Ishikawa (cell line): ENCODE measurements around the gene MAP3K5.

Experiments
- CEBPB ChIP-seq: IDR thresholded peaks from 2 replicates; pipeline ENCODE4 v1.6.1; 2012
- CREB1 ChIP-seq: IDR thresholded peaks from 2 replicates; pipeline ENCODE4 v1.6.1; 2012; ENCODE audit warnings: low read depth
- EGR1 ChIP-seq: IDR thresholded peaks from 2 replicates; pipeline ENCODE4 v1.6.1; 2012
- EP300 ChIP-seq: IDR thresholded peaks from 2 replicates; pipeline ENCODE4 v1.6.1; 2012; ENCODE audit warnings: borderline replicate concordance
- FOXM1 ChIP-seq: IDR thresholded peaks from 2 replicates; pipeline ENCODE4 v1.6.1; 2012; ENCODE audit warnings: low read depth, borderline replicate concordance
- MAX ChIP-seq: IDR thresholded peaks from 2 replicates; pipeline ENCODE4 v1.6.1; 2012
- NFIC ChIP-seq: IDR thresholded peaks from 2 replicates; pipeline ENCODE4 v1.6.1; 2012
- RAD21 ChIP-seq: IDR thresholded peaks from 2 replicates; pipeline ENCODE4 v1.6.1; 2012; ENCODE audit warnings: low read depth
- REST ChIP-seq: IDR thresholded peaks from 2 replicates; pipeline ENCODE4 v1.6.1; 2012; ENCODE audit warnings: low read depth, mild to moderate bottlenecking
- TAF1 ChIP-seq: IDR thresholded peaks from 2 replicates; pipeline ENCODE4 v1.6.1; 2012; ENCODE audit warnings: low read depth, mild to moderate bottlenecking
- TCF12 ChIP-seq: IDR thresholded peaks from 2 replicates; pipeline ENCODE4 v1.6.1; 2012; ENCODE audit warnings: low read depth
- TEAD4 ChIP-seq: IDR thresholded peaks from 2 replicates; pipeline ENCODE4 v1.6.1; 2012
- YY1 ChIP-seq: IDR thresholded peaks from 2 replicates; pipeline ENCODE4 v1.6.1; 2012; ENCODE audit warnings: low read depth
- ZBTB7A ChIP-seq: IDR thresholded peaks from 2 replicates; pipeline ENCODE4 v1.6.1; 2012; ENCODE audit warnings: low read depth
- TF ChIP-seq, protein P1 (sequence below): IDR thresholded peaks from 2 replicates; pipeline ENCODE4 v1.6.1; 2012

The MAP3K5 gene

DNA sequence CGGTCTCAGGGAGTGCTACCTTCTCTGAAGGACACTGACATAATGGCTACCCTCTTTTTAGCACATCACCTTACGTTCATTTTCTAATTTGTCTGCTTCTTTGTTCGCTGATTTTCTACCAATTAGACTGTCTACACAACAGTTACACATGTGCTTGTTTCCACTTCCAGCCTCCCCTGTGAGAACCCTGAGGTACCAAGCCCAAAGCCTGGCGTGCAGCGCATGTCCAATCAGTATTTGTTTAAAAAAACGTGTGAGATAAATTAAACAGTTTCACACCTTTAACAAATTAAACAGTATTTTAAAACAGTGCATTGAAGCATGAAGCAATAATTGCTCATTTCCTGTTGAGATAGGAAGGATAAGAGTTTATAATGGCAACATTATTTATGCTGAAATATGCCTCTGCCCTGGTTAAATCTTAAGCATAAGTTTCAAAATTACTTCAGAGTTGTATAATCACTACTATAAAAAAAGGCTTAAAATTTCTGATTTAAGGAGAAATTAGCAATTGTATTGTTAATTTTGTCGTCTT, 88.9 kb downstream of the MAP3K5 start:
- TF ChIP-seq NFIC: no peak
- TF ChIP-seq FOXM1: no peak
- TF ChIP-seq MAX: no peak
- TF ChIP-seq EGR1: no peak
- TF ChIP-seq RAD21: no peak
- TF ChIP-seq ZBTB7A: no peak
- no peak for TF ChIP-seq EP300
- no peak for TF ChIP-seq REST
- TF ChIP-seq TAF1: no peak
- TF ChIP-seq, protein P1, sequence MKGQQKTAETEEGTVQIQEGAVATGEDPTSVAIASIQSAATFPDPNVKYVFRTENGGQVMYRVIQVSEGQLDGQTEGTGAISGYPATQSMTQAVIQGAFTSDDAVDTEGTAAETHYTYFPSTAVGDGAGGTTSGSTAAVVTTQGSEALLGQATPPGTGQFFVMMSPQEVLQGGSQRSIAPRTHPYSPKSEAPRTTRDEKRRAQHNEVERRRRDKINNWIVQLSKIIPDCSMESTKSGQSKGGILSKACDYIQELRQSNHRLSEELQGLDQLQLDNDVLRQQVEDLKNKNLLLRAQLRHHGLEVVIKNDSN: no peak
- TF ChIP-seq CEBPB: no peak
- no peak for TF ChIP-seq YY1
- no peak for TF ChIP-seq CREB1
- no peak for TF ChIP-seq TCF12
- TF ChIP-seq TEAD4: no peak

GRCh38 chr6:136701045-136701444, 91.2 kb downstream of the MAP3K5 start:
- TF ChIP-seq REST (no peak), TCF12 (no peak), ZBTB7A (no peak), YY1 (no peak), MAX (no peak), FOXM1 (no peak), CEBPB (no peak), NFIC (no peak), CREB1 (no peak), RAD21 (no peak), EGR1 (no peak), TEAD4 (no peak), TAF1 (no peak), EP300 (no peak)
- TF ChIP-seq, protein P1: no peak

GRCh38 chr6:136699358-136699757, 92.9 kb downstream of the MAP3K5 start:
- TF ChIP-seq FOXM1: no peak
- no peak for TF ChIP-seq TCF12
- no peak for TF ChIP-seq TAF1
- TF ChIP-seq RAD21: no peak
- no peak for TF ChIP-seq NFIC
- TF ChIP-seq YY1: no peak
- no peak for TF ChIP-seq EGR1
- TF ChIP-seq MAX: no peak
- no peak for TF ChIP-seq CREB1
- no peak for TF ChIP-seq EP300
- TF ChIP-seq, protein P1: no peak
- TF ChIP-seq TEAD4: no peak
- TF ChIP-seq ZBTB7A: no peak
- TF ChIP-seq CEBPB: no peak
- TF ChIP-seq REST: no peak
